Brain microvascular endothelial cell (primary cell): ENCODE results near the gene TAF1.
"Not testable (repeated sequence)": the region's sequence is repeated elsewhere in the genome, so short reads cannot be mapped to it uniquely, and the experiment has no call there.

Experiments used
- DNase-seq: peaks from one replicate; pipeline ENCODE4 v3.0.0-alpha.2; 2020
- H3K27ac ChIP-seq: fragments of 250-450 bp; sonication (Bioruptor Pico); 2 replicates; pipeline ENCODE4 v1.5.1; 2020; ENCODE audit warnings: mild to moderate bottlenecking, moderate library complexity
- H3K27me3 ChIP-seq: fragments of 250-450 bp; sonication (Bioruptor Pico); replicated peaks from 2 replicates; pipeline ENCODE4 v1.5.1; 2020; ENCODE audit warnings: mild to moderate bottlenecking
- H3K36me3 ChIP-seq: fragments of 250-450 bp; sonication (Bioruptor Pico); replicated peaks from 2 replicates; pipeline ENCODE4 v1.5.1; 2020; ENCODE audit warnings: mild to moderate bottlenecking
- H3K4me3 ChIP-seq: 2 replicates; pipeline ENCODE4 v1.5.1; 2011; ENCODE audit warnings: low read depth, mild to moderate bottlenecking, control low read depth, low read length, moderate library complexity
- in situ Hi-C: cut with HindIII; loops from 2 replicates; pipeline ENCODE4 v1.10.0; 2017; ENCODE audit warnings: low sequenced_read_pairs, low pct_ligation_motif_present
- TF ChIP-seq, protein P1 (sequence below): IDR thresholded peaks from 2 replicates; pipeline ENCODE4 v1.5.1; 2011; ENCODE audit warnings: low read depth, mild to moderate bottlenecking, moderate library complexity, low read length, control low read depth, inconsistent platforms; ENCODE audit errors: missing control alignments

TAF1 gene

DNA sequence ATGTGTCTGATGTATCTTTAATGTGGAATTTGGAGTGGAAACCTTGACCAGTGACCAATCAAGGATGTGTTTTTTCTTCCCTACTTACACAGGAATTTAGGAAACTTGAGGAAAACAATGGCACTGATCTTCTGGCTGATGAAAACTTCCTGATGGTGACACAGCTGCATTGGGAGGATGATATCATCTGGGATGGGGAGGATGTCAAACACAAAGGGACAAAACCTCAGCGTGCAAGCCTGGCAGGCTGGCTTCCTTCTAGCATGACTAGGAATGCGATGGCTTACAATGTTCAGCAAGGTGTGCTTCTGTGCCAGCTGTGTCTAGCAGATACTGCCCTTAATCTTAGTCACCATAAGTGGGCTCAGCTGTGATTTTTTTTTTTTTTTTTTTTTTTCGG lies 12.6 kb downstream of the TAF1 start:
- DNase-seq = no peak
- H3K27ac ChIP-seq = no peak overlapping the region
- TF ChIP-seq, protein P1, sequence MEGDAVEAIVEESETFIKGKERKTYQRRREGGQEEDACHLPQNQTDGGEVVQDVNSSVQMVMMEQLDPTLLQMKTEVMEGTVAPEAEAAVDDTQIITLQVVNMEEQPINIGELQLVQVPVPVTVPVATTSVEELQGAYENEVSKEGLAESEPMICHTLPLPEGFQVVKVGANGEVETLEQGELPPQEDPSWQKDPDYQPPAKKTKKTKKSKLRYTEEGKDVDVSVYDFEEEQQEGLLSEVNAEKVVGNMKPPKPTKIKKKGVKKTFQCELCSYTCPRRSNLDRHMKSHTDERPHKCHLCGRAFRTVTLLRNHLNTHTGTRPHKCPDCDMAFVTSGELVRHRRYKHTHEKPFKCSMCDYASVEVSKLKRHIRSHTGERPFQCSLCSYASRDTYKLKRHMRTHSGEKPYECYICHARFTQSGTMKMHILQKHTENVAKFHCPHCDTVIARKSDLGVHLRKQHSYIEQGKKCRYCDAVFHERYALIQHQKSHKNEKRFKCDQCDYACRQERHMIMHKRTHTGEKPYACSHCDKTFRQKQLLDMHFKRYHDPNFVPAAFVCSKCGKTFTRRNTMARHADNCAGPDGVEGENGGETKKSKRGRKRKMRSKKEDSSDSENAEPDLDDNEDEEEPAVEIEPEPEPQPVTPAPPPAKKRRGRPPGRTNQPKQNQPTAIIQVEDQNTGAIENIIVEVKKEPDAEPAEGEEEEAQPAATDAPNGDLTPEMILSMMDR = no peak
- in situ Hi-C loops = no loop called here
- no peaks in the 10 kb centered on the region for H3K27me3 ChIP-seq
- no peak overlapping the region for H3K4me3 ChIP-seq
- H3K36me3 ChIP-seq = peaks cover 21% of the 10 kb centered on the region

DNA sequence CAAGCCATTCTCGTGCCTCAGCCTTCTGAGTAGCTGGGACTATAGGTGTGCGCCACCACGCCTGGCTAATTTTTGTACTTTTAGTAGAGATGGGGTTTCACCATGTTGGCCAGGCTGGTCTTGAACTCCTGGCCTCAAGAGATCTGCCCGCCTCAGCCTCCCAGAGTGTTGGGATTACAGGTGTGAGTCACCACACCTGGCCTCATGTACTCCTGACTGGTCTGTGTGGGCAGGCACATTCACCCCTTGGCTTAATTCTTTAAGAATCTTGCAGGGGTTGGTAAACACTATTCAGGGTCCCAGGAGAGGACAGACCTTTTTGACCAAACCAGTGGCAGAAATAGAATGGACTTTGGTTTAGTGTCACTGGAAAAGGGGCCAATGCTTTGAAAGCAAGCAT lies 25.6 kb downstream of the TAF1 start:
- in situ Hi-C loops, H3K27ac ChIP-seq, DNase-seq, H3K27me3 ChIP-seq, H3K4me3 ChIP-seq: not testable (repeated sequence)
- peaks cover 21% of the 10 kb centered on the region for H3K36me3 ChIP-seq

DNA sequence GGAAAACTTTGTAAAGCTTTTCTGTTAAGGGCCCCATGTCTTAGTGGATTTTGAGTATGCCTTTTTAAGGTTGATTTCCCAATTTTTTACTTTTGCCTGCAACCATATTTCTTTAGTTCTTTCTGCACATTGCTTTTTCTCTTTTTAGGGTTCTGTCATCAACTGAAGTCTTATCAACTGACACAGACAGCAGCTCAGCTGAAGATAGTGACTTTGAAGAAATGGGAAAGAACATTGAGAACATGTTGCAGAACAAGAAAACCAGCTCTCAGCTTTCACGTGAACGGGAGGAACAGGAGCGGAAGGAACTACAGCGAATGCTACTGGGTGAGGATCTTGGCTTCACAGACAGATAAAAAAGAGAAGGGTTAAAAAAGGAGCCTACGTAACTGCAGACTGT lies 27.8 kb downstream of the TAF1 start:
- no peak overlapping the region for H3K4me3 ChIP-seq
- peaks cover 18% of the 10 kb centered on the region for H3K36me3 ChIP-seq
- TF ChIP-seq, protein P1 = no peak
- no peaks in the 10 kb centered on the region for H3K27me3 ChIP-seq
- no peak overlapping the region for H3K27ac ChIP-seq
- DNase-seq = no peak
- in situ Hi-C loops = no loop called here

DNA sequence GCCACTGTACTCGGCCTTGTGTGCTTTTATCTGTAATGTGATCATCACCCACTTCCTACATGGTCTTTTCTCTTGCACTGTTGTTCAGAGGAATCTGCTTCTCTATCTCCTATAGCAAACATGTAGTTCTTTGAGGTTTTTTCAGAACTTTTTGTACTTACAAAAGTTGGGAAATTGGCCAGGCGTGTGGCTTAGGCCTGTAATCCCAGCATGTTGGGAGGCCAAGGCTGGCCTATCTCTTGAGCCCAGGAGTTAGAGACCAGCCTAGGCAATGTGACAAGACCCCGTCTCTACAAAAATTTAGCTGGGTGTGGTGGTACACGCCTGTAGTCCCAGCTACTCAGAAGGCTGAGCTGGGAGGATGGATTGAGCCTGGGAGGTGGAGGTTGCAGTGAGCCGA lies 30.4 kb downstream of the TAF1 start:
- H3K4me3 ChIP-seq = no peak overlapping the region
- H3K27me3 ChIP-seq = no peaks in the 10 kb centered on the region
- in situ Hi-C loops = no loop called here
- TF ChIP-seq, protein P1 = no peak
- peaks cover 15% of the 10 kb centered on the region for H3K36me3 ChIP-seq
- H3K27ac ChIP-seq = no peak overlapping the region
- no peak for DNase-seq

DNA sequence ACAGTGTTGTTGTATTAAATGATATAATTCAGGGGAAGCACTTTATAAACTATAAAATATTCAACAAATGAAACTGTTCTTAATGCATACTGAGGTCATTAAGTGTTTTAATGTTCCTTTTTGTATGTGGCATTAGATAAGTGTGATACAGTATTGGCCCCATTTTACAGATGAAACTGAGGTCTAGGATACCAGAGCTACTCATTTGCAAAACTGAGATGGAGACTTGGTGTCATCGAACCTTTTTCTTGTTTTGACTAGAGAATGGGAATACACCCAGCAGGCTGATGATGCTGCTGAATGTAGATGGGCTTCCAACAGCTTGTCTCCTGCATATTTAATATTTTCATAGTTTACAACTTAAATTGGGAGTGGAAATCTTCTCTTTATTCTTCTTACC lies 34.6 kb downstream of the TAF1 start:
- Histone ChIP-seq H3K27me3 (no peaks in the 10 kb centered on the region), H3K27ac (no peak overlapping the region), H3K36me3 (peaks cover 8% of the 10 kb centered on the region), H3K4me3 (no peak overlapping the region)
- in situ Hi-C loops = no loop called here
- DNase-seq = no peak
- TF ChIP-seq, protein P1 = no peak

DNA sequence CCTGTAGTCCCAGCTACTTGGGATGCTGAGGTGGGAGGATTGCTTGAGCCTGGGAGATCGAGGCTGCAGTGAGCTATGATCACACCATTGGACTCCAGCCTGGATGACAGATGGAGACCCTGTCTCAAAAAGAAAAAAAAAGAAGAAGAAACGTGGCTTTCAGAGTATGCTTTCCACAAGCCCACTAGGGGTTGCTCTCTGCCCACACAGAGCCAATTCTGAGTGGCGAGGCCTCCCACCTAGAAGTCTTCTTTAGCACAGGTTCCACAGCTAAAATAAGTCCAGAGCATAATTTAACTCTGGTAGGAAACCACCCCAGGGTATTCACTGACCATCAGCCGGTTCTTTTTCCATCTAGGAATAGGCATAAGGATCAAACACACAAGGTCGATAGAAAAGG lies 50.1 kb downstream of the TAF1 start:
- H3K4me3 ChIP-seq, DNase-seq, in situ Hi-C loops, H3K27ac ChIP-seq, H3K27me3 ChIP-seq: not testable (repeated sequence)
- H3K36me3 ChIP-seq = peaks cover 11% of the 10 kb centered on the region

DNA sequence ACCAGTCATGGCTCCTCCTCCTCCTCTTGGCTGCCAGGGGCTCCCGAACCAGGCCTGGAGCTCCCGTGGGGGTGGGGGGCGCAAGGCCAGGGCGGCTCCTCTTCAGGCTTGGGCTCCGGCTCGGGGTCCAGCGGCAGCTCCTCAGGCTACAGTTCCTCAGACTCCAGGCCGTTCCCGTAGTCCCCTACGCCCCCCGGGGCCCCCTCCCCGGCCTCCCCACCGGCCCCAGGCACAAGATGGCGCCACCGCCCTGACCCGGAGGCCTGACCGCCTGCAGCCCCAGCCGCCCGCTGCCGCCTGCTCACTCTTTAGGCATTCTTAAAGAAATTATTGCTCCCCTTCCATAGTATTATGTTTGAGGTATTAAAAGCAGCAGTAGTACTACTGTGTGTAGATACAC lies 54.5 kb downstream of the TAF1 start:
- DNase-seq = no peak
- TF ChIP-seq, protein P1 = no peak
- Histone ChIP-seq H3K36me3 (peaks cover 7% of the 10 kb centered on the region), H3K27ac (no peak overlapping the region), H3K27me3 (no peaks in the 10 kb centered on the region), H3K4me3 (no peak overlapping the region)
- in situ Hi-C loops = no loop called here
